ENCODE data around the gene TSR1.

TSR1 gene

DNA sequence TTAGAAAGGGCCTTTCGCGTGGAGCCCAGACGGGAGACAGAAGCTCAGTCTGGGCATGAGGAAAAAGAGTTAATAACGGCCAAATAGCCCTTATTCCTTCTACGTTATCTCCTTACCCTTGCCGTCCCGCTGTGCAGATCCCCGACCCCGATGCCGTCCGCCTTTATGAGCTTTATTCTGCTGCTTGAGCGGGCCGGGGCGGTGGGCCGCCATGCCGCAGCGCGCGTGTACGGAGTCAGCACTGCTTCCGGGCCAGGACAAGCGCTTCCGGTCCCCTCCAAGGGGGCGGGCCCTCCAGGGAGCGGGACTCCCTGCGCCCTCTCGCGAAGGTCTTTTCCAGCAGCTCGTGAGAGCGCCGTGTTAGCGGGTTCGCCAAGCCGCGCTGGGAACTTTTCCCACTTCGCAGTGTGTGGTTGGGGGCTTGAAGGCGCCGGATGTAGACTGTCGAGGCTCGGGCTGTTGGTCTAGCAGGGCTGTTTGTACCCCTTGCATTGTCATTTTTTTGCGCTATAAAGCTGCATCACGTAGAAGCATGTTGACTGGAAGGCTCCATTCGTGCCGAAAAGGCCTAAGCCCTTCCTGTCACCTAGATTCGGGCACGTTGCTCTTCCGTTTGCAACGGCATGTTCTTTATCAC is at the start of gene TSR1:
TSR1 (minus strand) TSS at position 243 of the 637 bp plus-strand sequence; CDS start at position 213, 30 bp downstream.
- peak; percentile 95 for DNase-seq

GRCh38 chr17:2385240-2386210 is 49.3 kb upstream of the TSR1 start:
- DNase-seq = no peak

- no peak for DNase-seq
Observed at GRCh38 chr17:2384439-2385127, 48.3 kb upstream of the TSR1 start.

- no peak for DNase-seq
Observed at GRCh38 chr17:2383628-2384167, 47.4 kb upstream of the TSR1 start.

- DNase-seq = no peak
Observed at GRCh38 chr17:2380950-2381649, 44.8 kb upstream of the TSR1 start.

GRCh38 chr17:2380226-2380922 is 44.1 kb upstream of the TSR1 start:
- no peak for DNase-seq

DNA sequence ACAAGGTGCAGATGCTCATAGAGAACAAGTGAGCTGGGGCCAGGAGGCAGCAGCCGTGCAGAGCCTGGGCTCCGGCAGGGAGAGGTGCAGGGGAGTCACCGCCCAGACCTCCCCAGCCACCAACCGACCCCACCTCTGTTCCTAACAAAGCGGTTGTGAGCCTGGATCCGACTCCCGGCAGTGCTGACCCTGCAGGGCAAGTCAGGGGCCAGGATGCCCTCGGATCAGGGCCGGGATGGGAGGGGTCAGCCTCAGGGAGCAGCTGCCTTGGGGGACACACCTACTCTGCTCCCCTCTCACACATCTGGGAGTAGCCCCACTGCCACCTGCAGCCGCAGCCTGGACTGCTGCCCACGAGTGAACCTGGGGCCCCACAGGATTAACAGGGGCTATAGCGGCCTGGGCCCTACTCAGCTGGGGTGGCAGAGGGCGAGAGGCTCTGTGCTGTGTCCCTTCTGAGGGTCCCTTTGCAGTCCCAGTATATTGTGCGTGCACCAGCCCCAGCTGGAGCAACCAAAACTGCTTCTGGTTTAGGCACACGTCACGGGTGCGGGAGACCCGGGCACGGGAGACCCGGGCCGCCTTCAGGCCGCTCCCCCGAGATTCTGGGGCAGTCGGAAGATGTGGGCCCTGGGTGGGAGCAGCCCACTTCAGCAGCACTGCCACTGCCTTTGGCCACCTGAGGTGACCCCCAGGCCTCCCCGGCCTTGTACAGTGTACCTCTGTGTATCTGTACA is 43.4 kb upstream of the TSR1 start:
- no peak for DNase-seq

DNA sequence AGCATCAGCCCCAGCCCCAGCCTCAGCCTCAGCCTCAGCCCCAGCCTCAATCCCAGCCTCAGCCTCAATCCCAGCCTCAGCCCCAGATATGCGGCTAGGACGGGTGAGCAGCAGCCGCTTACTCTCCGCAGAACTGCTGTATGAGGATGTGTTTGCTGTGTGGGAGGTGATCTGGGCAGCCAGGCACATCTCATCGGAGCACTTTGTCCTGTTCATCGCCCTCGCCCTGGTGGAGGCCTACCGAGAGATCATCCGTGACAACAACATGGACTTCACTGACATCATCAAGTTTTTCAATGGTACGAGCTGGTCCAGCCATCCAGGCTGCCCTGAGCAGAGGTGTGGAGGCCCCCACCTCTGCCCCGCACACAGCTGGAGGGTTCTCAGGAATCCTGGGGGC is 42.6 kb upstream of the TSR1 start:
- DNase-seq = no peak

GRCh38 chr17:2377659-2378058 is 41.4 kb upstream of the TSR1 start:
- DNase-seq = no peak

GRCh38 chr17:2376107-2376506 is 39.9 kb upstream of the TSR1 start:
- no peak for DNase-seq

GRCh38 chr17:2375406-2375805 is 39.1 kb upstream of the TSR1 start:
- no peak for DNase-seq

- DNase-seq = no peak
Observed at GRCh38 chr17:2374549-2375285, 38.5 kb upstream of the TSR1 start.

DNA sequence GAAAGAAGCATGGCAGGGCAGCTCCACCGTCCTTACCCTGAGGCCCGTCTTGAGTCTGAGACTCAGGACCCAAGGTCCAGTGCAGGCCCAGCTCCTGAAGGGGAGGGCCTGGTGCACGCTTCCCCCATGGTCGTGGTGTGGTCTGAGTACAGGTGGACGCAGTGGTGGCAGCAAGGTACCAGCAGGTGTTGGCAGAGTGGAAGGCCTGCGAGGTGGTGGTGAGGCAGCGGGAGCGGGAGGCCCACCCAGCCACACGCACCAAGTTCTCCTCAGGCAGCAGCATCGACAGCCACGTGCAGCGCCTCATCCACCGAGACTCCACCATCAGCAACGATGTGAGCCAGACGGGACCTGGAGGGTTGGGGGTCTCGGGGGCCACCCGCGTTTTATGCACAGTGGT is 36.9 kb upstream of the TSR1 start:
- no peak for DNase-seq

- no peak for DNase-seq
Observed at GRCh38 chr17:2372681-2373080, 36.4 kb upstream of the TSR1 start.

GRCh38 chr17:2372180-2372579 is 35.9 kb upstream of the TSR1 start:
- no peak for DNase-seq

GRCh38 chr17:2371183-2372130 is 35.2 kb upstream of the TSR1 start:
- no peak for DNase-seq

DNA sequence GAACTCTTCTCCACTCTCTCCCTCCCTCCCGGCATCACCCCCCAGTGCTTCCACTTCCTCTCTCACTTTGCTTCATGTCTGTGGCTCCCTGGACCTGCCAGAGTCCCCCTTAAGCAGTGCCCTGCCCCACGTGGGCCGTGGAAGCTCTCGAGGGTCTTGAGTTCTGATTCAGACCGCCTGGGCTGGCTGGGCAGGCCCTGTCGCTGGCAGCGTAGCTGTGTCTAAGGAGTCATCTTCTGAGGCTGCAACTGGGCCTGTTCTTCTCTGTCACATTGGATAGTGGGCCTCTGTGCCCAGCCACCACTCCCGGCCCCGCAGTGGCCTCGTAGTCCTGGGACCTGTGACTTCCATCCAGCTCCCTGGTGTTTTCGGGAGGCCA is 33.9 kb upstream of the TSR1 start:
- DNase-seq = no peak

GRCh38 chr17:2369551-2370210 is 33.4 kb upstream of the TSR1 start:
- no peak for DNase-seq

DNA sequence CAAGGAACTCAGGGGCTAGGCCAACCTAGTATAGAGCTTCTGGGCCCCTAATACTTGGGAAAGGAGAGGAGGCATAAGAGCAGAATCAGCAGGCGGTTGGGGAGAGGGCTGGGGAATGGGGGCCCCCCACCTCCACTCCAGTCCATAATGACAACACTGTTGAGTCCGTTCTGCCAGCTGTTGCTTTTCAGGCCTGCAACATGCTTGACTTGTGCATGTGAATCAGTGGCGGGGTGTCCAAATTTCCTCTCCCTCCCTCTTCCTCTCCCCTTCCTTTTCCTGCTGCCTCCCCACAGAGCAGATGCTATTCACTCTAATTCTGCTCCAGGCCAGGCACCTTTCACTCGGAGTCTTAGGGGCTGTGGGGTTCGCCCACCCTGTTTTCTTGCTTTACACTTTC is 32.8 kb upstream of the TSR1 start:
- DNase-seq = no peak

Measured in right forelimb (tissue), 1 donor.